Ovary (tissue), 3 donors: ENCODE measurements around the gene STAT4.

ENCODE experiments used
- CTCF ChIP-seq, 3 donors: fragments of 450-650 bp in 2 of 3; fragments of 200-600 bp in 1 of 3; IDR thresholded peaks; one replicate each; pipeline versions ENCODE4 v1.5.1 to v1.8.0; 2016 to 2022; ENCODE audit warnings: antibody characterized with exemption in 3 of 3, mild to moderate bottlenecking in 1 of 3
- EP300 ChIP-seq: sonication (generic); formaldehyde crosslinking; IDR thresholded peaks from one replicate; pipeline ENCODE4 v1.6.1; 2017; ENCODE audit warnings: antibody characterized with exemption
- donor health status: DM: no; HTN: no; CAD: no.

GRCh38 chr2:191023235-191023679 lies 127.5 kb downstream of the STAT4 start:
- TF ChIP-seq EP300 (no peak), CTCF (IDR thresholded peaks at IDR 0.05) (no peak)
